ENCODE results near the gene CAMTA1. TPM values are rescaled to one million over a fixed set of nuclear protein-coding genes. Genes with fewer than 3 reads are reported as not detected.

The CAMTA1 gene
- total RNA-seq, 1 donor from 2014 or later: 268 TPM

DNA sequence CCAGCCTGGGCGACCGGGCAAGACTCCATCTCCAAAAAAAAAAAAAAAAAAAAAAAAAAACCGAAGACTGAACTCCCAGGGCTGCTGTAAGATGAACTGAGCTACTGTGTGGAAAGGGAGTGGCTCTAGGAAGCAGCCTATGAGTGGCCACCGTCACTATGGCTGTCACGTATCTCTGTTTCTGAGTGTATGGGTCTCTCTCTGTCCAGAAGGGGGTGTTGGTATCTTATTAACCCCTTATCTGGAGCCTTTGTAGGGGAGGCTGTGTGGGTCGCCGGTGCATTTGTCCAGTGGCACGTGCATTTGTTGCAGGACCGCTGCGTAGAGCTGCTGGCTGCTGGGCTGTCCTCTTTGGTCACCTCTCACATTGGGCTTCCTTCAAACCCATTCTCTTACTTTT is 326.6 kb downstream of the CAMTA1 start:
- H3K36me3 ChIP-seq: no peaks in the 10 kb centered on the region
- no peak overlapping the region for H3K4me2 ChIP-seq
- H3K9me3 Mint-ChIP-seq: peaks cover 4% of the 10 kb centered on the region
- peaks cover 4% of the 10 kb centered on the region for H3K4me1 ChIP-seq
- TF ChIP-seq EZH2phosphoT487 (IDR thresholded peaks at IDR 0.05) (no peak), EZH2 (IDR thresholded peaks at IDR 0.05) (no peak)
- TF ChIP-seq, protein P1, sequence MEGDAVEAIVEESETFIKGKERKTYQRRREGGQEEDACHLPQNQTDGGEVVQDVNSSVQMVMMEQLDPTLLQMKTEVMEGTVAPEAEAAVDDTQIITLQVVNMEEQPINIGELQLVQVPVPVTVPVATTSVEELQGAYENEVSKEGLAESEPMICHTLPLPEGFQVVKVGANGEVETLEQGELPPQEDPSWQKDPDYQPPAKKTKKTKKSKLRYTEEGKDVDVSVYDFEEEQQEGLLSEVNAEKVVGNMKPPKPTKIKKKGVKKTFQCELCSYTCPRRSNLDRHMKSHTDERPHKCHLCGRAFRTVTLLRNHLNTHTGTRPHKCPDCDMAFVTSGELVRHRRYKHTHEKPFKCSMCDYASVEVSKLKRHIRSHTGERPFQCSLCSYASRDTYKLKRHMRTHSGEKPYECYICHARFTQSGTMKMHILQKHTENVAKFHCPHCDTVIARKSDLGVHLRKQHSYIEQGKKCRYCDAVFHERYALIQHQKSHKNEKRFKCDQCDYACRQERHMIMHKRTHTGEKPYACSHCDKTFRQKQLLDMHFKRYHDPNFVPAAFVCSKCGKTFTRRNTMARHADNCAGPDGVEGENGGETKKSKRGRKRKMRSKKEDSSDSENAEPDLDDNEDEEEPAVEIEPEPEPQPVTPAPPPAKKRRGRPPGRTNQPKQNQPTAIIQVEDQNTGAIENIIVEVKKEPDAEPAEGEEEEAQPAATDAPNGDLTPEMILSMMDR (IDR thresholded peaks at IDR 0.05): no peak
- no peak overlapping the region for H2AFZ ChIP-seq (replicated peaks)
- H3K4me3 Mint-ChIP-seq: no peak overlapping the region
- no peak overlapping the region for H3K27ac Mint-ChIP-seq
- H3K9ac ChIP-seq: no peak overlapping the region
- peaks cover 6% of the 10 kb centered on the region for H3K27me3 Mint-ChIP-seq (ENCODE audit: insufficient read depth, low read depth)
- peaks cover 7% of the 10 kb centered on the region for H3K4me1 Mint-ChIP-seq
- H3F3A ChIP-seq (ENCODE audit: low read depth): peaks cover under 1% of the 10 kb centered on the region
- H3K4me3 ChIP-seq: no peak overlapping the region
- no peak overlapping the region for H3K27ac ChIP-seq
- no peaks in the 10 kb centered on the region for H4K20me1 ChIP-seq (ENCODE audit: low read depth)
- no peaks in the 10 kb centered on the region for H3K27me3 ChIP-seq
- DNase-seq (ENCODE audit: low spot score): no peak
- no peaks in the 10 kb centered on the region for H3K9me3 ChIP-seq (ENCODE audit: low read depth)
- H3K36me3 Mint-ChIP-seq: peaks cover 3% of the 10 kb centered on the region
- no peaks in the 10 kb centered on the region for H3K79me2 ChIP-seq (ENCODE audit: low read depth)

DNA sequence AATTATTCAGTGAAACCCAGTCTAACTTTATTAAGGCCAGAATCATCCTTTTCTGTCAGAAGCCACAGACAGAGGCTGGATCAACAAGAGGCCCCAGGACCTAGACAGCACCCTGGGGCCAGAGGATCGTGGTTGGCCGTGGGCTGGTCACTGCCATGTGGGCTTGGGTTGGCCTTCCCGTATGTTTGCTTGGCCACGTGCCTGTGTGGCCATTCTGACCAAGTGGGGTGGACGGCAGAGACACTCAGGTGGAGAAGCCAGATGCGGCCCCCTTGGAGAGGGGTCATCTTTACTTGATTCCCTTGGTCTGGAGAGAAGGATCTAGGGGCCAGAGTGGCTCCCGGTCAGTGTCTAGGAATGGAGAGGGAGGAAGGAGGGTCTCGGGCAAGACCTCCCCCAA is 327.9 kb downstream of the CAMTA1 start:
- TF ChIP-seq EZH2 (IDR thresholded peaks at IDR 0.05) (no peak), EZH2phosphoT487 (IDR thresholded peaks at IDR 0.05) (no peak)
- Histone ChIP-seq H3K4me3 (no peak overlapping the region), H3F3A (ENCODE audit: low read depth) (peaks cover 14% of the 10 kb centered on the region), H3K36me3 (no peaks in the 10 kb centered on the region), H2AFZ (replicated peaks) (no peak overlapping the region), H3K9me3 (ENCODE audit: low read depth) (no peaks in the 10 kb centered on the region), H3K27me3 (no peaks in the 10 kb centered on the region), H3K4me1 (peaks cover 6% of the 10 kb centered on the region), H3K27ac (no peak overlapping the region), H3K79me2 (ENCODE audit: low read depth) (no peaks in the 10 kb centered on the region), H4K20me1 (ENCODE audit: low read depth) (no peaks in the 10 kb centered on the region), H3K4me2 (no peak overlapping the region), H3K9ac (no peak overlapping the region)
- Mint-ChIP-seq H3K27ac (no peak overlapping the region), H3K4me1 (peaks cover 12% of the 10 kb centered on the region), H3K27me3 (ENCODE audit: insufficient read depth, low read depth) (peaks cover 6% of the 10 kb centered on the region), H3K4me3 (no peak overlapping the region), H3K36me3 (peaks cover 3% of the 10 kb centered on the region), H3K9me3 (peaks cover 4% of the 10 kb centered on the region)
- no peak for DNase-seq (ENCODE audit: low spot score)

DNA sequence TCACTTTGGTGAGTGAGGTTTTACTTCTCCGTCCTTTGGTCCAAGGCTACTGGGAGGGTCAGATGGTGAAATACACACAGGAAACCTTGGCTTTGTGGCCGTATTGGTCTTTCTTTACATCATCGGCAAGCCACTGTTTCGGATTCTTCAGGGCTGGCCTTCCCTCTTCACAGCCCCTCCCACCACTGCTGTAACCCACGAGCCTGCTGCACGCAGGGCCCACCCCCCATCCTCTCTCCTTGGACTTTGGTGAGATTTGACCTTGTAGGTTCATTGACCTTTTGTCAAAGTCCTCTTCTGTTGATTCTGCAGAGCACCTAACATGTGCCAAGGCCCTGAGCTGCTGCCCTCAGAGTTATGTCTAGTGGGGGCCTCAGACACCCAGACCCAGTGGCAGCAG is 328.6 kb downstream of the CAMTA1 start:
- H4K20me1 ChIP-seq (ENCODE audit: low read depth): no peaks in the 10 kb centered on the region
- Mint-ChIP-seq H3K4me3 (no peak overlapping the region), H3K9me3 (peaks cover 4% of the 10 kb centered on the region), H3K27me3 (ENCODE audit: insufficient read depth, low read depth) (peaks cover 6% of the 10 kb centered on the region), H3K27ac (no peak overlapping the region), H3K4me1 (peaks cover 17% of the 10 kb centered on the region), H3K36me3 (peaks cover 3% of the 10 kb centered on the region)
- H3K9ac ChIP-seq: no peak overlapping the region
- TF ChIP-seq EZH2phosphoT487 (IDR thresholded peaks at IDR 0.05) (no peak), EZH2 (IDR thresholded peaks at IDR 0.05) (no peak)
- TF ChIP-seq, protein P1 (IDR thresholded peaks at IDR 0.05): no peak
- no peak for DNase-seq (ENCODE audit: low spot score)
- peaks cover 7% of the 10 kb centered on the region for H3K4me1 ChIP-seq
- no peak overlapping the region for H3K4me2 ChIP-seq
- no peaks in the 10 kb centered on the region for H3K27me3 ChIP-seq
- no peak overlapping the region for H3K27ac ChIP-seq
- H3F3A ChIP-seq (ENCODE audit: low read depth): peaks cover 14% of the 10 kb centered on the region
- H2AFZ ChIP-seq (replicated peaks): no peak overlapping the region
- no peak overlapping the region for H3K4me3 ChIP-seq
- H3K36me3 ChIP-seq: no peaks in the 10 kb centered on the region
- no peaks in the 10 kb centered on the region for H3K9me3 ChIP-seq (ENCODE audit: low read depth)
- H3K79me2 ChIP-seq (ENCODE audit: low read depth): no peaks in the 10 kb centered on the region

DNA sequence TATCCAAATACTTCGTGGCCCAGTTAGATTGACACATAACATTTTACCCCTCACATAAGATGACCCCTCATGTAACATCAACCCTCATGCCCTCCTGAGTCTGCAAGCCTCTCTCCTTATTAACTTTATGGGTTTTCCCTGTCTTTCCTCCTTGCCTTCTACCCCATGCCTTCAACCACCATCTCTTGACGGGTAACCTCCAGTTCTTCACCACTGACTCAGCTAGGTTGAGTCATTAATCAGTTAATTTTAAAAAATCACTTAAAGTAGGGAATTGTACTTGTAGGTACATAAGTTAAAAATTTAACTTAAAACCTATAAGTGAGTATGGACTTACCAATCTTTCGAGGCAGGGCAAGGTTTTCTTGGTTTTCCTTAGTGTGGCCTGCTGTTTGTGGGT is 330.7 kb downstream of the CAMTA1 start:
- Histone ChIP-seq H3K4me3 (no peak overlapping the region), H3K9me3 (ENCODE audit: low read depth) (no peaks in the 10 kb centered on the region)

More for the DNA sequence above, 330.7 kb downstream of the CAMTA1 start:
- Mint-ChIP-seq H3K4me1 (peaks cover 19% of the 10 kb centered on the region), H3K4me3 (no peak overlapping the region), H3K27me3 (ENCODE audit: insufficient read depth, low read depth) (peaks cover 6% of the 10 kb centered on the region), H3K9me3 (peaks cover 4% of the 10 kb centered on the region), H3K36me3 (peaks cover 3% of the 10 kb centered on the region), H3K27ac (no peak overlapping the region)
- Histone ChIP-seq H3K27me3 (no peaks in the 10 kb centered on the region), H2AFZ (replicated peaks) (no peak overlapping the region), H3K4me2 (no peak overlapping the region), H3K79me2 (ENCODE audit: low read depth) (no peaks in the 10 kb centered on the region), H4K20me1 (ENCODE audit: low read depth) (no peaks in the 10 kb centered on the region), H3K9ac (no peak overlapping the region), H3K27ac (no peak overlapping the region), H3K4me1 (peaks cover 7% of the 10 kb centered on the region), H3F3A (ENCODE audit: low read depth) (peaks cover 14% of the 10 kb centered on the region), H3K36me3 (no peaks in the 10 kb centered on the region)
- TF ChIP-seq EZH2phosphoT487 (IDR thresholded peaks at IDR 0.05) (no peak), EZH2 (IDR thresholded peaks at IDR 0.05) (no peak)
- TF ChIP-seq, protein P1 (IDR thresholded peaks at IDR 0.05): no peak
- DNase-seq (ENCODE audit: low spot score): no peak

Measured in neural progenitor cell (in vitro differentiated cells).